AG09309 (cell line): ENCODE measurements around the gene MARCHF6.
A peak's percentile ranks its signal among the peaks of the same experiment; 100 is the strongest.
"Not testable (repeated sequence)": the region's sequence is repeated elsewhere in the genome, so short reads cannot be mapped to it uniquely, and the experiment has no call there.

Experiments used
- DNase-seq: peaks from one replicate; pipeline ENCODE4 v3.0.0-alpha.2; 2010; ENCODE audit warnings: low read depth
- H3K4me3 ChIP-seq: 2 replicates; pipeline ENCODE4 v1.5.1; 2011; ENCODE audit warnings: mild to moderate bottlenecking, low read depth, low read length, moderate library complexity; ENCODE audit not compliant: control insufficient read depth
- TF ChIP-seq, protein P1 (sequence below): IDR thresholded peaks from 2 replicates; pipeline ENCODE4 v1.5.1; 2011; ENCODE audit warnings: mild to moderate bottlenecking, low read depth, low read length, inconsistent platforms; ENCODE audit not compliant: insufficient read depth, control insufficient read depth; ENCODE audit errors: missing control alignments

The MARCHF6 gene

GRCh38 chr5:10391130-10391529 lies 37.6 kb downstream of the MARCHF6 start:
- no peak overlapping the region for H3K4me3 ChIP-seq
- no peak for DNase-seq
- TF ChIP-seq, protein P1, sequence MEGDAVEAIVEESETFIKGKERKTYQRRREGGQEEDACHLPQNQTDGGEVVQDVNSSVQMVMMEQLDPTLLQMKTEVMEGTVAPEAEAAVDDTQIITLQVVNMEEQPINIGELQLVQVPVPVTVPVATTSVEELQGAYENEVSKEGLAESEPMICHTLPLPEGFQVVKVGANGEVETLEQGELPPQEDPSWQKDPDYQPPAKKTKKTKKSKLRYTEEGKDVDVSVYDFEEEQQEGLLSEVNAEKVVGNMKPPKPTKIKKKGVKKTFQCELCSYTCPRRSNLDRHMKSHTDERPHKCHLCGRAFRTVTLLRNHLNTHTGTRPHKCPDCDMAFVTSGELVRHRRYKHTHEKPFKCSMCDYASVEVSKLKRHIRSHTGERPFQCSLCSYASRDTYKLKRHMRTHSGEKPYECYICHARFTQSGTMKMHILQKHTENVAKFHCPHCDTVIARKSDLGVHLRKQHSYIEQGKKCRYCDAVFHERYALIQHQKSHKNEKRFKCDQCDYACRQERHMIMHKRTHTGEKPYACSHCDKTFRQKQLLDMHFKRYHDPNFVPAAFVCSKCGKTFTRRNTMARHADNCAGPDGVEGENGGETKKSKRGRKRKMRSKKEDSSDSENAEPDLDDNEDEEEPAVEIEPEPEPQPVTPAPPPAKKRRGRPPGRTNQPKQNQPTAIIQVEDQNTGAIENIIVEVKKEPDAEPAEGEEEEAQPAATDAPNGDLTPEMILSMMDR, result no peak

DNA sequence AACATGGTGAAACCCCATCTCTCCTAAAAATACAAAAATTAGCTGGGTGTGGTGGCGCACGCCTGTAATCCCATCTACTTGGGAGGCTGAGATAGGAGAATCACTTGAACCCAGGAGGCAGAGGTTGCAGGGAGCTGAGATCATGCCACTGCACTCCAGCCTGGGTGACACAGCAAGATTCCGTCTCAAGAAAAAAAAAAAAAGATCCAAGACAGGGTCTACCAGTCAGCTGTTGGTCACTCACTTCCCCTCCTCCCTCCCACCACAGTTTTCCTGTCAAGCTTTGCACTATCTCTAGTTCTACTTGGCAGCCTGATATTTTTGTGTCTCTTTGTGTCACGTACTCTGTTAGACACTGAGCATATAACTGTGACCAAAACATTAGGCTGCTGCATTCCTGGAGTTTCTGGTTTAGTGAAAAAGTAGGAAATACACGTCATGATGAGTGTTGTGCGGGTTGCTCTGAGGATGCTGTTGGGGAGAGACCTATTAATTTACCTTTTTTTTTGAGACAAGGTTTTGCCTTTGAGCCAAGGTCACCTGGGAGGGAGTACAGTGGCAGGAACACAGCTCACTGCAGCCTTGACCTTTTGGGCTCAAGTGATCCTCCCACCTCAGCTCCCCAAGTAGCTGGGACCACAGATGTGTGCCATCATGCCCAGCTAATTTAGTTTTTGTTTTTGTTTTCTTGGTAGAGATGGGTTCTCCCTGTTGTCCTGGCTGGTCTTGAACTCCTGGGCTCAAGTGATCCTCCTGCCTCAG lies 39.3 kb downstream of the MARCHF6 start:
- peak; percentile 27 for DNase-seq

GRCh38 chr5:10393491-10393890 lies 40.0 kb downstream of the MARCHF6 start:
- TF ChIP-seq, protein P1, result no peak
- no peak overlapping the region for H3K4me3 ChIP-seq
- peak; percentile 48 for DNase-seq

More for the DNA sequence above, 39.3 kb downstream of the MARCHF6 start:
- not testable (repeated sequence) for H3K4me3 ChIP-seq

GRCh38 chr5:10396552-10396951 lies 43.1 kb downstream of the MARCHF6 start:
- DNase-seq, result no peak
- TF ChIP-seq, protein P1, result no peak
- no peak overlapping the region for H3K4me3 ChIP-seq

DNA sequence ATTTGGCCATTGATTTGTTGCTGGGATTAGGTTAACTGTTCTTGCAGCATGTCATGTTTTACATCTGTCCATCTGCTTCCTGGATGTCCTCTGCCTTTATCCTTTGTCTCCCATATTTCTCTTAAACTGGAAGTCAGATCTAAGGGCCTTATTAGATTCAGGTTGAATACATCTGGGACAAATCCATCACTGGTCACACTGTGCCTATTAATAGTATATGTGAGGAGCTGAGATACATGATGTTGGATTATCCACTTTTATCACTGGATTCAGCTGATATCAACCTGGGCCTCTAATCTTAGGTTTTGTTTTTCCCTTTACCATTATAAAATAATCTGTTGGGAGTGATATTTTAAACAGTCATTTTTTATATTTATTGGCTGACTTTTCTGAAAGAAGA lies 46.3 kb downstream of the MARCHF6 start:
- DNase-seq, result no peak
- TF ChIP-seq, protein P1, result no peak

GRCh38 chr5:10400411-10400810 lies 46.9 kb downstream of the MARCHF6 start:
- no peak for DNase-seq
- H3K4me3 ChIP-seq, result no peak overlapping the region

More for the DNA sequence above, 46.3 kb downstream of the MARCHF6 start:
- no peak overlapping the region for H3K4me3 ChIP-seq

DNA sequence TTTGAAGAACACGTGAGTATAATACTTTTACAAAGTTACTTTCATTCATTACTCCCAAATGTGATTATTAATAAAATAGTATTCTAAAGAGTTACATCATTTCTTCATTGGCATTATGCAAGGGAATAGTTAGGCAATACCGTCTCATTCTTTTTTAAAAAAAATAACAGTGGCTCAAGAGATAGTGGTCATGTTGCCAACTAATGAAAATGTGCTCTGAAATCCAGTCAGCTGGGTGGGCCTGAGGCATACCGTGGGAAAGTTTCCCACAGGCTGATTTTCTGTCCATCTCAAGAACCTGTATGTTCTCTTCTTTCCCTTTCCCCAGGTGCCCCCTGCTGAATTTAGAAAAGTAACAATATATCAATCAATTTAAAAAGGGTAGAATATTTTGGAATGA lies 47.3 kb downstream of the MARCHF6 start:
- TF ChIP-seq, protein P1, result no peak
- DNase-seq, result peak; percentile 56
- H3K4me3 ChIP-seq, result no peak overlapping the region

More at GRCh38 chr5:10400411-10400810, 46.9 kb downstream of the MARCHF6 start:
- TF ChIP-seq, protein P1, result no peak
